Measurements from ENCODE around the gene OCA2. TPM values are rescaled to one million over a fixed set of nuclear protein-coding genes. Genes with fewer than 3 reads are reported as not detected.
"Not testable (repeated sequence)": the region's sequence is repeated elsewhere in the genome, so short reads cannot be mapped to it uniquely, and the experiment has no call there.

The OCA2 gene
- total RNA-seq, 1 experiment from 2014 or later, result 0.09 TPM

DNA sequence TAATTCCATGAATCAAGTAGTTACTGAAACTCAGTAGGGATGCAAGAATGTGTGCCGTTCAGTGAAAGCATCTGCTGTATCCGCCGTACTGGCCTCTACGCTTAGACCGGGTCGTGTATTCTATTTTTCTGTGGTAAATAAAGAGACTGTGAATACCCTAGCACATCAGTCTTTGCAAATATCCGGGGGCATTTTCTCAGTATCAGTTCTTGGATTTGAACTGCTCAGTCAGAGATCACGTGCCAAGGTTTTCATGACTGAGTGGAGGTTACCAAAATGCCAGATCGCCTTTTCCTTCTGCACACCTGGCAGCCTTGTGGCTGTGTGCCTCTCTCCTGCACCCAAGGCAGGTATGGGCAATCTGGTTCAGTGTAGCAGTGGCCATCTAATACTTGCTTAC lies 377.0 kb downstream of the OCA2 start:
- no TSS peak for BruUV-seq (replicated peaks)
- Histone ChIP-seq H3K36me3 (ENCODE audit: insufficient read depth, low read length, poor library complexity, severe bottlenecking) (no peaks in the 10 kb centered on the region), H3K4me1 (ENCODE audit: insufficient read depth, low read length, poor library complexity, severe bottlenecking) (no peaks in the 10 kb centered on the region), H3K27me3 (replicated peaks; ENCODE audit: insufficient read depth, low read depth, low read length, poor library complexity) (no peaks in the 10 kb centered on the region), H3K9me3 (ENCODE audit: low read depth, low read length, poor library complexity, severe bottlenecking) (peaks cover 42% of the 10 kb centered on the region), H3K4me3 (ENCODE audit: low read depth, low read length, poor library complexity, severe bottlenecking) (no peak overlapping the region), H3K27ac (ENCODE audit: low read depth, low read length, poor library complexity, severe bottlenecking) (no peak overlapping the region)
- intact Hi-C loops (cut with micrococcal nuclease; ENCODE audit: unreplicated experiment), result no loop called here
- POLR2A ChIA-PET (ENCODE audit: low non-redundant PET), result no interaction called here
- CTCF ChIA-PET, result no interaction called here
- TF ChIP-seq EZH2 (IDR thresholded peaks at IDR 0.05; ENCODE audit: borderline replicate concordance, low read depth, low read length, poor library complexity, severe bottlenecking) (no peak), CTCF (conservative IDR thresholded peaks at IDR 0.05; ENCODE audit: low read depth, low read length) (no peak)
- no peak for DNase-seq (ENCODE audit: low spot score)

GRCh38 chr15:27714675-27715074 lies 384.4 kb downstream of the OCA2 start:
- no peak for DNase-seq (ENCODE audit: low spot score)
- no TSS peak for BruUV-seq (replicated peaks)
- intact Hi-C loops (cut with micrococcal nuclease; ENCODE audit: unreplicated experiment), result no loop called here

GRCh38 chr15:27713850-27714249 lies 385.3 kb downstream of the OCA2 start:
- H3K36me3 ChIP-seq (ENCODE audit: insufficient read depth, low read length, poor library complexity, severe bottlenecking); H3K4me3 ChIP-seq (ENCODE audit: low read depth, low read length, poor library complexity, severe bottlenecking); BruUV-seq (replicated peaks); H3K4me1 ChIP-seq (ENCODE audit: insufficient read depth, low read length, poor library complexity, severe bottlenecking); intact Hi-C loops (cut with micrococcal nuclease; ENCODE audit: unreplicated experiment); H3K27ac ChIP-seq (ENCODE audit: low read depth, low read length, poor library complexity, severe bottlenecking); DNase-seq (ENCODE audit: low spot score); POLR2A ChIA-PET (ENCODE audit: low non-redundant PET); H3K27me3 ChIP-seq (replicated peaks; ENCODE audit: insufficient read depth, low read depth, low read length, poor library complexity); CTCF ChIA-PET: not testable (repeated sequence)
- H3K9me3 ChIP-seq (ENCODE audit: low read depth, low read length, poor library complexity, severe bottlenecking), result peaks cover 52% of the 10 kb centered on the region

More at GRCh38 chr15:27714675-27715074, 384.4 kb downstream of the OCA2 start:
- no peaks in the 10 kb centered on the region for H3K36me3 ChIP-seq (ENCODE audit: insufficient read depth, low read length, poor library complexity, severe bottlenecking)
- peaks cover 53% of the 10 kb centered on the region for H3K9me3 ChIP-seq (ENCODE audit: low read depth, low read length, poor library complexity, severe bottlenecking)
- ChIA-PET POLR2A (ENCODE audit: low non-redundant PET) (no interaction called here), CTCF (no interaction called here)
- H3K27ac ChIP-seq (ENCODE audit: low read depth, low read length, poor library complexity, severe bottlenecking), result no peak overlapping the region
- H3K4me3 ChIP-seq (ENCODE audit: low read depth, low read length, poor library complexity, severe bottlenecking), result no peak overlapping the region
- TF ChIP-seq CTCF (conservative IDR thresholded peaks at IDR 0.05; ENCODE audit: low read depth, low read length) (no peak), EZH2 (IDR thresholded peaks at IDR 0.05; ENCODE audit: borderline replicate concordance, low read depth, low read length, poor library complexity, severe bottlenecking) (no peak)
- no peaks in the 10 kb centered on the region for H3K27me3 ChIP-seq (replicated peaks; ENCODE audit: insufficient read depth, low read depth, low read length, poor library complexity)
- H3K4me1 ChIP-seq (ENCODE audit: insufficient read depth, low read length, poor library complexity, severe bottlenecking), result no peaks in the 10 kb centered on the region

GRCh38 chr15:27707257-27707656 lies 391.9 kb downstream of the OCA2 start:
- Histone ChIP-seq H3K27me3 (replicated peaks; ENCODE audit: insufficient read depth, low read depth, low read length, poor library complexity) (no peaks in the 10 kb centered on the region), H3K36me3 (ENCODE audit: insufficient read depth, low read length, poor library complexity, severe bottlenecking) (no peaks in the 10 kb centered on the region), H3K4me3 (ENCODE audit: low read depth, low read length, poor library complexity, severe bottlenecking) (no peak overlapping the region), H3K9me3 (ENCODE audit: low read depth, low read length, poor library complexity, severe bottlenecking) (peaks cover 64% of the 10 kb centered on the region), H3K27ac (ENCODE audit: low read depth, low read length, poor library complexity, severe bottlenecking) (no peak overlapping the region), H3K4me1 (ENCODE audit: insufficient read depth, low read length, poor library complexity, severe bottlenecking) (no peaks in the 10 kb centered on the region)
- BruUV-seq (replicated peaks), result no TSS peak
- no peak for TF ChIP-seq CTCF (conservative IDR thresholded peaks at IDR 0.05; ENCODE audit: low read depth, low read length)
- TF ChIP-seq EZH2 (IDR thresholded peaks at IDR 0.05; ENCODE audit: borderline replicate concordance, low read depth, low read length, poor library complexity, severe bottlenecking), result no peak
- intact Hi-C loops (cut with micrococcal nuclease; ENCODE audit: unreplicated experiment), result no loop called here
- POLR2A ChIA-PET (ENCODE audit: low non-redundant PET), result no interaction called here
- no peak for DNase-seq (ENCODE audit: low spot score)
- CTCF ChIA-PET, result no interaction called here
